NCI-H1436 (cell line): ENCODE data around the gene SEC61G.

Source experiments
- DNase-seq: peaks from one replicate; lab custom pipeline; 2025; lab: John Stamatoyannopoulos, UW

Gene SEC61G

GRCh38 chr7:54758702-54759592 is at the start of gene SEC61G:
TSS of gene SEC61G (minus strand) at chr7:54759211. CDS start at chr7:54757588, 1,623 bp downstream.
- DNase-seq: peak; percentile 95

GRCh38 chr7:54802841-54803240 is 43.8 kb upstream of the SEC61G start:
- DNase-seq: no peak

GRCh38 chr7:54802114-54802513 is 43.1 kb upstream of the SEC61G start:
- DNase-seq: no peak

GRCh38 chr7:54799792-54800191 is 40.8 kb upstream of the SEC61G start:
- no peak for DNase-seq

- no peak for DNase-seq
These were observed 39.5 kb upstream of the SEC61G start for GRCh38 chr7:54798530-54798929.

GRCh38 chr7:54796853-54797252 is 37.8 kb upstream of the SEC61G start:
- no peak for DNase-seq

- peak; percentile 22 for DNase-seq
These were observed 37.1 kb upstream of the SEC61G start for GRCh38 chr7:54796150-54796549.

- DNase-seq: no peak
These were observed 33.4 kb upstream of the SEC61G start for GRCh38 chr7:54792383-54792782.

- DNase-seq: peak; percentile 74
These were observed 29.7 kb upstream of the SEC61G start for GRCh38 chr7:54788664-54789063.

- DNase-seq: no peak
These were observed 26.2 kb upstream of the SEC61G start for GRCh38 chr7:54785261-54785660.

GRCh38 chr7:54783952-54784351 is 24.9 kb upstream of the SEC61G start:
- no peak for DNase-seq

- no peak for DNase-seq
These were observed 23.8 kb upstream of the SEC61G start for GRCh38 chr7:54782829-54783228.

GRCh38 chr7:54782314-54782713 is 23.3 kb upstream of the SEC61G start:
- no peak for DNase-seq

GRCh38 chr7:54781134-54781920 is 22.3 kb upstream of the SEC61G start:
- no peak for DNase-seq

GRCh38 chr7:54780490-54780889 is 21.5 kb upstream of the SEC61G start:
- no peak for DNase-seq

- DNase-seq: no peak
These were observed 19.9 kb upstream of the SEC61G start for GRCh38 chr7:54778696-54779540.

GRCh38 chr7:54778166-54778565 is 19.2 kb upstream of the SEC61G start:
- DNase-seq: no peak

GRCh38 chr7:54774785-54775740 is 16.1 kb upstream of the SEC61G start:
- DNase-seq: no peak

- DNase-seq: peak; percentile 82
These were observed 14.7 kb upstream of the SEC61G start for GRCh38 chr7:54773472-54774399.

- no peak for DNase-seq
These were observed 10.2 kb upstream of the SEC61G start for GRCh38 chr7:54769203-54769602.
